ENCODE results near the gene TIGAR.

DNA sequence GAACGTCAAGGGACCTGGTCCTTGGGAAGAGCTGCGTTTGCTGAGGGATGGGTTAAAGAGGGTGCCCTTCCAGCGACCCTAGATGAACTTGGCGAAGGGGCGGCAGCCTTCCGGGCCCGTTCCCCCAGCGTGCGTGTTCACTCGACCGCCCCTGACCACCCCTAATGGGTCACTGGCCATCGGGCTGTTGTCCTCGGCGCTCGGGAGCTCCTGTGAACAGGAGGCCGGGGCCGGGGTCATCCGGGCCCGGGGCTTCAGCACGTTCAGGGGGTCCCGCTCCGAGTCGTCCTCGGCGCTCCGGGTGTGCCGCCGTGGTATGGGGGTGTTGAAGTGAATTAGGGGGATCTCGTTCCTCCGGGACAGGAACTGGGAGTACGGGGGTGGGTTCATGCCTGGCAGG is 49.3 kb downstream of the TIGAR start:
- TF ChIP-seq EZH2 (IDR thresholded peaks at IDR 0.05; ENCODE audit: borderline replicate concordance, insufficient read depth, low read length, poor library complexity, severe bottlenecking): no peak
- no peak for TF ChIP-seq EP300 (conservative IDR thresholded peaks at IDR 0.05; ENCODE audit: poor library complexity, severe bottlenecking)
- no peak for TF ChIP-seq POLR2AphosphoS5 (IDR thresholded peaks at IDR 0.05)
- TF ChIP-seq CTCF (IDR thresholded peaks at IDR 0.05; ENCODE audit: poor library complexity, severe bottlenecking): no peak
